Right cardiac atrium (tissue), 5 donors: ENCODE results near the gene CALN1. TPM values are rescaled to one million over a fixed set of nuclear protein-coding genes. Genes with fewer than 3 reads are reported as not detected.
A peak's percentile ranks its signal among the peaks of the same experiment; 100 is the strongest.
"Not testable (repeated sequence)": the region's sequence is repeated elsewhere in the genome, so short reads cannot be mapped to it uniquely, and the experiment has no call there.

Experiments used
- ATAC-seq, 2 donors: fragments of 200-7000 bp; cut with Tn5 transposase; one replicate each; pipeline versions ENCODE4 v1.8.0 to v1.9.1; 2020; ENCODE audit warnings: moderate library complexity in 2 of 2, mild to moderate bottlenecking in 1 of 2
- DNase-seq, 3 donors: peaks; one replicate each; pipeline ENCODE4 v3.0.0-alpha.2; 2020
- H3K27ac ChIP-seq: one replicate; pipeline ENCODE4 v1.5.1; 2013; ENCODE audit warnings: mild to moderate bottlenecking, low read length, control low read depth, moderate library complexity
- H3K27me3 ChIP-seq: one replicate; pipeline ENCODE4 v1.6.1; 2013; ENCODE audit not compliant: control insufficient read depth, insufficient read depth
- H3K4me1 ChIP-seq: one replicate; pipeline ENCODE4 v1.6.1; 2013; ENCODE audit warnings: low read length; ENCODE audit not compliant: control insufficient read depth, insufficient read depth
- H3K4me3 ChIP-seq: one replicate; pipeline ENCODE4 v1.5.1; 2013; ENCODE audit warnings: low read length, control low read depth
- H3K9me3 ChIP-seq: one replicate; pipeline ENCODE4 v1.6.1; 2013; ENCODE audit warnings: low read length; ENCODE audit not compliant: control insufficient read depth
- WGBS: extraction: QIAGEN DNeasy Blood & Tissue Kit; methylation state at CpG from one replicate; pipeline ENCODE4 v1.1.7; 2013; 5-methylcytosine and 5-hydroxymethylcytosine counted together
- intact Hi-C, 4 donors: fragments of 100-400 bp; cut with DNase I; formaldehyde crosslinking; loops; one replicate each; pipeline versions ENCODE4 v1.11.0 to v1.14.0; 2022 to 2023
- polyA plus RNA-seq: library from polyadenylated mRNA; stranded (reverse); fragments of 200-250 nt; gene quantifications from one replicate; pipeline ENCODE4 v1.2.3, GENCODE V29; 2013
- total RNA-seq, 4 donors: library from RNA; stranded (reverse); fragmentation: NEBNext Ultra II Directional; extraction: Animal tissue kit (Norgen Biotek cat#: 25700); gene quantifications; one replicate each; pipeline ENCODE4 v1.2.1, GENCODE V29; 2021
- donor health status: healthy with polysubstance abuse.
- donor health status: DM: no; HTN: yes; CAD: no.
- donor health status: DM: no; HTN: no; CAD: no.
- donor health status: DM: no; HTN: yes; CAD: no; lungs with severe emphysema.
- donor health status: DM: yes; HTN: yes; CAD: no.

Gene CALN1
- total and polyA plus RNA-seq, 5 donors: not detected

DNA sequence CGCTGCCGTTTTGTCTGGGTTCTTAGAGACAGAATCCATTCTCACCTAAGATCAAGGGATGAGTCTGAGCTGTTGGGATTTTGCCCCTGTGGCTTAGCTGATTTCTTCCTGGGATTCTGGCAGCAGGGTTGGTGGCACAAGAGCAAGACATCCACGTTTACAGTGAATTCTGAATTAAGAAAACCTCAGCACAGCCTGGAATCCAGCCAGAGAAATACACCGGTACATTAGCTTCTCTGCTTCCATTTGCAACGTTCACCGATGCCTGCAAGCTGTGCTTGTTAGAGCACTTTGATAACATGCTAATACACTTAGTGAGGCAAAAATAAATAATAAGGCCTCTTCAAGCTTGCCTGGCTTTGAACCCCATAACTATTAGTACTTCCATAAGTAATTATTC is 569.8 kb downstream of the CALN1 start:
- intact Hi-C loops: no loop called here
- no peaks in the 10 kb centered on the region for H3K4me1 ChIP-seq
- no peak overlapping the region for H3K27ac ChIP-seq
- ATAC-seq: no peak
- H3K9me3 ChIP-seq: no peaks in the 10 kb centered on the region
- peaks cover 3% of the 10 kb centered on the region for H3K27me3 ChIP-seq
- WGBS: 46% methylated on average over 6 of the region's 6 CpGs
- DNase-seq: no peak
- H3K4me3 ChIP-seq: no peak overlapping the region

DNA sequence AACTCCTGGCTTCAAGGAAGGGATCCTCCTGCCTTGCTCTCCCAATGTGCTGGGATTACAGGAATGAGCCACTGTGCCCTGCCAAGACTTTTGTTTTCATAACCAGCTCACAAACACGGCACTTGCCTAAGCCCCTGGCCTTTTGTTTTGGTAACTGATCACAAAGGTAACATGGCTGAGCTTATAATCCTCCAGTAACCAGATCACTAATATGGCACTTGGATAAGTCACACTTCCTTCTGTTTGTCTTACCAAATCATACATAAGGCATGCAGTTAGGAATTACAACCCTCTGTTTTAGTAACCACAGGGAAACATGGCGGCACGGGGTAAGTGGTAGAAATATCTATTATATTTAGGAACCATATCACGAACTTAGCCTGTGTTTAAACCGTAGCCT is 577.1 kb downstream of the CALN1 start:
- H3K4me3 ChIP-seq: no peak overlapping the region
- 84% methylated on average over 5 of the region's 5 CpGs for WGBS
- H3K27ac ChIP-seq: no peak overlapping the region
- H3K27me3 ChIP-seq: no peaks in the 10 kb centered on the region
- ATAC-seq: no peak
- H3K9me3 ChIP-seq: no peaks in the 10 kb centered on the region
- H3K4me1 ChIP-seq: no peaks in the 10 kb centered on the region
- no peak for DNase-seq
- intact Hi-C loops: no loop called here

DNA sequence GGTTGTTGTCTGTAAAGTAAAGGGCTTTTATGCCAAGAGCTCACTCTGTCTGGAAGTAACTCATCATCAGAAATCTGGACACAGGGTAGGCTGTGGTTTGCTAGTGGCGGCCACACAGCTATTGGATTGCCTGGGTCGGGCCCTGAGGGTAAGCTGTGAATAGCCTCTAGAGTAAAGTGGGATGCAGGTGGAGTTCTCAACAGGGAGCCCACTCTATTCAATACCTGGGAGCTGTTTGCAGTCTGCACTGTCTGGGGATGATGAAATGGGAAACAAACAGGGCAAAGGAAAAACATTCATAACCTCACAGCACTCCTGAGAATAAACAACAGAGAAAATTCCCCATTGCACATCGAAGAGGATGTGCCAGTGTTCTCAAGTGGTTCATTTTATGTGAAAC is 582.6 kb downstream of the CALN1 start:
- Histone ChIP-seq H3K27ac (no peak overlapping the region), H3K9me3 (no peaks in the 10 kb centered on the region), H3K27me3 (no peaks in the 10 kb centered on the region), H3K4me1 (no peaks in the 10 kb centered on the region), H3K4me3 (no peak overlapping the region)
- no peak for DNase-seq
- ATAC-seq: no peak
- intact Hi-C loops: no loop called here
- 65% methylated on average over 3 of the region's 3 CpGs for WGBS

DNA sequence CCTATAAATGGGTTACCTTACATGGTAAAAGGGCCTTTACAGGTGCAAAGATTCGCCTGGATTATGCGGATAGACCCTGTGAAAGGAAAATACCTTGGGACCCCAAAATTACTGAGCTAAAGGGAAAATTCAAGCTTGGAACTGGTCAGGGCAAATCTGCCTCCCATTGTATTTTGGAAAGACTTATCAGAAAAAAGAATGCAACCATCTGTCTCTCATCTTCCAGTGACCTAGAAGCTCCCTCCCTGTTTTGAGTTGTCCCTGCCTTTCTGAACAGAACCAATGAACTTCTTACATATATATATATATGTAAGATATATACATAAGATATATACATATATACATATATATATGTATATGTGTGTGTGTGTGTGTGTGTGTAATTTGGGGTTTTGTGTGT is 583.8 kb downstream of the CALN1 start:
- WGBS: 75% methylated on average over 2 of the region's 2 CpGs
- no peak for DNase-seq
- Histone ChIP-seq H3K4me1 (no peaks in the 10 kb centered on the region), H3K27ac (no peak overlapping the region), H3K27me3 (no peaks in the 10 kb centered on the region), H3K9me3 (no peaks in the 10 kb centered on the region), H3K4me3 (no peak overlapping the region)
- no peak for ATAC-seq
- intact Hi-C loops: no loop called here

DNA sequence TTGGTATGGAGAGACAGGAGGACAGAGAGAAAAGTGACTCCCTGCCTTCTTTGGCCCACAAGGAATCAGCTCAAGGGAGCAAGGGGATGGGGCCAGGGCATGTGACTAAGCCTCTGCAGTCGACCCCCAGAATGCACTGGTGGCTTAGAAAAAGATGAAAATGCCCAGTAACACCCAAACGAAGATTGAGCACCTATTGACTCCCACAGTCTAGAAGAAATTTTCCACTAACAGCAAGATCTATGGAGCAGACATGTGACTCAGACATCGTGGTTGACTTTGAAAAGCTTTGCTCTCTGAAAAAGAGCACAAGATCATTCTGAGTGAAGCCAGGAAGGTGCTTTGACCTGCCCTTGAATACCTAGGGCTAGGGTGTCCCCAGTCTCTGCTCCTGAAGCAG is 586.0 kb downstream of the CALN1 start:
- intact Hi-C loops: no loop called here
- Histone ChIP-seq H3K27me3 (no peaks in the 10 kb centered on the region), H3K9me3 (no peaks in the 10 kb centered on the region), H3K4me1 (no peaks in the 10 kb centered on the region), H3K4me3 (no peak overlapping the region), H3K27ac (no peak overlapping the region)
- WGBS: 61% methylated on average over 3 of the region's 3 CpGs
- ATAC-seq (no peak), DNase-seq (no peak)

DNA sequence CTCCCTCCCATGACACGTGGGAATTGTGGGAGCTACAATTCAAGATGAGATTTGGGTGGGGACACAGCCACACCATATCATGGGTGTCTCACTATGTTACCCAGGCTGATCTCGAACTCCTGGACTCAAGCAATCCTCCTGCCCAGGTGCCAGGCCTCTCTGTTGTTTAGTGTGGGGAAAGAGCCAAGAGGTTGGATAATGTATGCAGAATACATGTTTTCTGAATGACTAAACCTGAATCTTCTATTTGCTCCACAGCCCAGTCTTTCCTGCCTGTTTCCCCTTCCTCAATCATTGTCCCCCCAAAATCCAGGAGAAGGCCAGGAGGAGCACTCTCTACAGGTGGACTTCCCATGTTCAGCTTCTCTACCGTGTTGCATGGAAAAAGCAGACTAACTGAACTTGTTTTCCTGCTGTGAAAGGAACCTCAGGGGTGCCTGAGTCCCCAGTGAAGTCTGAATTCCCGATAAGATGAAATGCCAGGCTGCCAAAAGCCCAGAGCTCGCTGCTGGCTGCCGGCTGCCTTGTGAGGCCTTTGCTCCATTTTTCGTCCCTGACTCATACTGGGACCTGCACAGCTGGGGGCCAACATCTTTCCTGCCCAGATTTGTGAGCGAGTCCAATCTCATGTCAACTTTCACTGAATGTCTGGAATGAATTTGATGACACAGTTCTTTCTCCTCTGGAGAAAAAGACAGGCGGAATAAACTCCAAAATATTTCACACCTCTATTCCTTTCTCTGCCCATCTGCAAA is 588.0 kb downstream of the CALN1 start:
- ATAC-seq: no peak
- H3K27ac ChIP-seq: no peak overlapping the region
- no peaks in the 10 kb centered on the region for H3K4me1 ChIP-seq
- peak in 1 of 3 donors; percentile 14 for DNase-seq
- H3K9me3 ChIP-seq: no peaks in the 10 kb centered on the region
- no peaks in the 10 kb centered on the region for H3K27me3 ChIP-seq
- intact Hi-C loops: no loop called here
- 61% methylated on average over 9 of the region's 9 CpGs for WGBS
- no peak overlapping the region for H3K4me3 ChIP-seq

DNA sequence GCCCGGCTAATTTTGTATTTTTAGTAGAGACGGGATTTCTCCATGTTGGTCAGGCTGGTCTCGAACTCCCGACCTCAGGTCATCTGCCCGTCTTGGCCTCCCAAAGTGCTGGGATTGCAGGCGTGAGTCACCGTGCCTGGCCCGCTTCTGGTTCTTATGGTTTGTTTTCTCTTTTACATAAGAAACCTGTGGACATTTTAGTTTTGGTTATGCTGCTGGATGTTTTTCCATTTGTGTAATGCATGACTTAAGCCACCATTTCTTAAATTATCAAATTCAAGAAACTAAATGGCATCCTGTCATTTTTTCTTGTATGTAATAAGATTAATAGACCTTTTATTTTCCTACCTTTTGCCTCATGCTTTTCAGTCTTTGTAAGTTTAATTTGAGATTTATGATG is 589.7 kb downstream of the CALN1 start:
- 90% methylated on average over 8 of the region's 8 CpGs for WGBS
- H3K4me3 ChIP-seq, H3K9me3 ChIP-seq, DNase-seq, H3K4me1 ChIP-seq, ATAC-seq, H3K27ac ChIP-seq, H3K27me3 ChIP-seq, intact Hi-C loops: not testable (repeated sequence)

DNA sequence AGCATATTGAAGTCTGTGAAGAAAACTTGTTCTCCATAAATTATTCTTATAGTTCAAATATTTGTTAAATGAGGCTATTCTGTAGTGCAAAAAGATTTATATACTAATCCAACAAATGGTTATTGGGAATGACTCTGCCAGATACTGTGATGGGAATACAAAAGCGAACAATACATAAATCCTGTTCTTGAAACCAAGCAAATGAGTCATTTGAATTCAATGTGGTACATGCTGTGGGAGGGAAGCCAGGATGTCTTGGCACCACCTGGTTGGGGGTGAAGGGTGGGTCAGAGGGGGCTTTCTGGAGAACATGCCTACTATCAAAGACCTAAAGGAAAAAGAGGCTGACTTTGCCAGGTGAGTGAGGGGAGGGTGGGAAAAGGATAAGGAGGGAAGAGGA is 594.2 kb downstream of the CALN1 start:
- ATAC-seq (no peak), DNase-seq (no peak)
- H3K4me1 ChIP-seq: no peaks in the 10 kb centered on the region
- WGBS: 80% methylated on average over 1 of the region's 1 CpG
- no peak overlapping the region for H3K27ac ChIP-seq
- no peaks in the 10 kb centered on the region for H3K27me3 ChIP-seq
- intact Hi-C loops: no loop called here
- H3K9me3 ChIP-seq: no peaks in the 10 kb centered on the region
- no peak overlapping the region for H3K4me3 ChIP-seq

DNA sequence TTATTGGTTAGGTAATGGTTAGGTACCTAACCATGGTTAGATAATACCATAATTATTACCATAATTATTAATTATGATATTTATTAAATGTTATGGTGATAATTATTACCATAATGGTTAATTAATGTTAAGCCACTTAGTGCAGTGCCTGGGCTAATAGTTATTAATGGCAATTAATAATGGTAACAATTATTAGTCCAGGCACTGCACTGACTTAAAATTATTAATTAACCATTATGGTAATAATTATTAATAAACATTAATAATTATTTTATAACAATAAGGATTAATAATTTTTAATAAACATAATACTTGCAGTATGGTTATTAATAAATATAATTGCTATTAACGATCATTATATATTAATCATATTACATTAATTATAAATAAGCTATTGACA is 604.0 kb downstream of the CALN1 start:
- Histone ChIP-seq H3K9me3 (peaks cover 3% of the 10 kb centered on the region), H3K27ac (no peak overlapping the region), H3K27me3 (no peaks in the 10 kb centered on the region), H3K4me1 (no peaks in the 10 kb centered on the region), H3K4me3 (no peak overlapping the region)
- intact Hi-C loops: no loop called here
- ATAC-seq (no peak), DNase-seq (no peak)
- 95% methylated on average over 1 of the region's 1 CpG for WGBS

DNA sequence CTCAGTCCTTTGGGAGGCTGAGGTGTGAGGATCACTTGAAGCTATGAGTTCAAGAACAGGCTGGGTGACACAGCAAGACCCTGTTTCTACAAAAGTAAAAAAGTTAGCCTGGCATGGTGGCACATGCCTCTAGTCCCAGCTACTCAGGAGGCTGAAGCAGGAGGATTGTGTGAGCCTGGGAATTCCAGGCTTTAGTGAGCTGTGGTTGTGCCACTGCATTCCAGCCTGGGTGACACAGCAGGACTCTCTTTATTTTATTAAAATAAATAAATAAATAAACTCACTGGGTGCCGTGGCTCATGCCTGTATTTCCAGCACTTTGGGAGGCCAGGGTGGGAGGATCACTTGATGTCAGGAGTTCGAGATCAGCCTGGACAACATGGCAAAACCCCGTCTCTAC is 607.9 kb downstream of the CALN1 start:
- Histone ChIP-seq H3K4me1 (no peaks in the 10 kb centered on the region), H3K4me3 (no peak overlapping the region), H3K27me3 (no peaks in the 10 kb centered on the region), H3K9me3 (peaks cover 3% of the 10 kb centered on the region), H3K27ac (no peak overlapping the region)
- 77% methylated on average over 3 of the region's 3 CpGs for WGBS
- no peak for DNase-seq
- ATAC-seq: no peak
- intact Hi-C loops: no loop called here

DNA sequence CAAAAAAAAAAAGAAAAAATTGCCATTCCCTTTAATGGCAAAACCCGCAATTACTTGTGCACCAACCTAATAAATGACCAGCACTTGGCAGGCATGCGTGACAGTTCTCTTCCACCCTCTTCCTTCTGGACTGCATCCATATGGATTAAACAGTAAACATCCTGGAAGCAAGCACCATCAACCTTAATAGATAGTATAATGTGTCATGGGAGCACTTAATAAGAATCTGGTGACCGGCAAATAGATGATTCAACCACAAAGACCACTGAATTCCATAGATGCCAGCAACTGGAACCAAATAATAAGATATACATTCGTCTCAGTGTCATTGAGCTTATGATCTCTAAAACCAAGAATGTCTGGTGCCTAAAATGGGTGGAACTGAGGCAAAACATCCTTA is 610.2 kb downstream of the CALN1 start:
- intact Hi-C loops: no loop called here
- H3K9me3 ChIP-seq: peaks cover 2% of the 10 kb centered on the region
- ATAC-seq (no peak), DNase-seq (no peak)
- H3K4me3 ChIP-seq: no peak overlapping the region
- no peaks in the 10 kb centered on the region for H3K27me3 ChIP-seq
- H3K27ac ChIP-seq: no peak overlapping the region
- 73% methylated on average over 4 of the region's 4 CpGs for whole genome bisulfite sequencing
- H3K4me1 ChIP-seq: no peaks in the 10 kb centered on the region

DNA sequence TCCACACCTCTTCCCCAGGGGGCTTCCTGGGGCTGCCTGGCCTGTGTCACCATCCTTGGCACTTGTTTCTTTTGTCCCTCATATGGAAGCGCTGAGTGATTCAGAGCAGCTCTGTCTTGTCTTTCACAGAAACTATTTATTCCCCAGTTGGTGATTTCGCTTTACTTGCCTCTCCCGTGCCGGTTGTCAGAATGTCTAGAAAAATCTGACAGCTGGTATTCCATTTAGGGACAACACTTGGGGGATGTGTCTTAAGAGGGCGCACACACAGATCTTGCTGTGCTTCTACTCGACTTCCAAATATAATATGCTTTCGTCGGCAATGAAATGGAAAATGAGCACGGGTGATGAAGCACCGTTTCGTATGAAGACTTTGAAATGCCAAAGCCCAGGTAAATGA is 611.8 kb downstream of the CALN1 start:
- 86% methylated on average over 11 of the region's 11 CpGs for whole genome bisulfite sequencing

More for the DNA sequence above, 611.8 kb downstream of the CALN1 start:
- Histone ChIP-seq H3K27me3 (no peaks in the 10 kb centered on the region), H3K9me3 (no peaks in the 10 kb centered on the region), H3K4me3 (no peak overlapping the region), H3K4me1 (no peaks in the 10 kb centered on the region), H3K27ac (no peak overlapping the region)
- ATAC-seq (no peak), DNase-seq (no peak)
- intact Hi-C loops: no loop called here
